HepG2 (cell line): Measurements from ENCODE around the gene ATAD3A. TPM values are rescaled to one million over a fixed set of nuclear protein-coding genes. Genes with fewer than 3 reads are reported as not detected.
A peak's percentile ranks its signal among the peaks of the same experiment; 100 is the strongest.

ENCODE experiments used
- ARNT ChIP-seq: fragments of 450-650 bp; IDR thresholded peaks from 2 replicates; pipeline ENCODE4 v1.6.1; 2017
- ARNTL ChIP-seq: sonication (generic); formaldehyde crosslinking; IDR thresholded peaks from 2 replicates; pipeline ENCODE4 v1.4.0; 2020; ENCODE audit warnings: mild to moderate bottlenecking, missing genetic modification reagents
- HCFC1 ChIP-seq: fragments of 150-350 bp; IDR thresholded peaks from 2 replicates; pipeline ENCODE4 v1.6.1; 2014; ENCODE audit warnings: low read depth, low read length
- IKZF1 ChIP-seq: fragments of 450-650 bp; IDR thresholded peaks from 2 replicates; pipeline ENCODE4 v1.7.1; 2016
- KDM4B ChIP-seq: sonication (generic); formaldehyde crosslinking; IDR thresholded peaks from 2 replicates; pipeline ENCODE4 v1.4.0; 2020; ENCODE audit warnings: missing genetic modification reagents
- MAF1 ChIP-seq: sonication (generic); formaldehyde crosslinking; IDR thresholded peaks from 2 replicates; pipeline ENCODE4 v1.5.0; 2020; ENCODE audit warnings: missing genetic modification reagents, borderline replicate concordance
- POLR2G ChIP-seq: fragments of 200-400 bp; formaldehyde crosslinking; IDR thresholded peaks from 2 replicates; pipeline ENCODE4 v1.6.1; 2018; ENCODE audit warnings: mild to moderate bottlenecking, low read depth, low read length, moderate library complexity
- RFX5 ChIP-seq: IDR thresholded peaks from 2 replicates; pipeline ENCODE4 v1.6.1; 2011; ENCODE audit warnings: low read depth, low read length, improper control_type of control experiment
- SMAD3 ChIP-seq: sonication (generic); formaldehyde crosslinking; IDR thresholded peaks from 2 replicates; pipeline ENCODE4 v1.4.0; 2020; ENCODE audit warnings: missing genetic modification reagents
- SSRP1 ChIP-seq: IDR thresholded peaks from 2 replicates; pipeline ENCODE4 v1.6.1; 2016; ENCODE audit warnings: control low read depth
- STAT5B ChIP-seq: sonication (generic); formaldehyde crosslinking; IDR thresholded peaks from 2 replicates; pipeline ENCODE4 v1.4.0; 2020; ENCODE audit warnings: missing genetic modification reagents
- TGIF2 ChIP-seq: IDR thresholded peaks from 2 replicates; pipeline ENCODE4 v1.6.1; 2016; ENCODE audit warnings: control low read depth, missing compliant biosample characterization
- YY1 ChIP-seq: IDR thresholded peaks from 2 replicates; pipeline ENCODE4 v1.6.1; 2011; ENCODE audit warnings: low read length, low read depth, moderate library complexity, mild to moderate bottlenecking; ENCODE audit not compliant: insufficient read depth, insufficient replicate concordance
- ZBTB38 ChIP-seq: sonication (generic); formaldehyde crosslinking; IDR thresholded peaks from 2 replicates; pipeline ENCODE4 v1.5.1; 2020; ENCODE audit warnings: mild to moderate bottlenecking, missing genetic modification reagents
- ZKSCAN5 ChIP-seq: sonication (generic); formaldehyde crosslinking; IDR thresholded peaks from 2 replicates; pipeline ENCODE4 v1.5.1; 2020; ENCODE audit warnings: mild to moderate bottlenecking, missing genetic modification reagents
- ZNF292 ChIP-seq: sonication (generic); formaldehyde crosslinking; IDR thresholded peaks from 2 replicates; pipeline ENCODE4 v1.8.1; 2022; ENCODE audit warnings: mild to moderate bottlenecking, low read depth, missing genetic modification reagents, borderline replicate concordance
- ZNF496 ChIP-seq: sonication (generic); formaldehyde crosslinking; IDR thresholded peaks from 2 replicates; pipeline ENCODE4 v1.8.1; 2023; ENCODE audit warnings: mild to moderate bottlenecking, moderate library complexity, missing genetic modification reagents; ENCODE audit not compliant: insufficient replicate concordance
- ZNF564 ChIP-seq: sonication (generic); formaldehyde crosslinking; IDR thresholded peaks from 2 replicates; pipeline ENCODE4 v1.8.1; 2023; ENCODE audit warnings: mild to moderate bottlenecking, missing genetic modification reagents
- ZNF614 ChIP-seq: IDR thresholded peaks from 2 replicates; pipeline ENCODE4 v1.6.1; 2018; ENCODE audit warnings: missing biosample characterization, missing genetic modification reagents, inconsistent platforms, borderline replicate concordance
- polyA plus RNA-seq, 8 experiments: library from polyadenylated mRNA; depleted of rRNA in 3 of 8; stranded (reverse) in 7 of 8; unstranded in 1 of 8; fragments of >200 nt; fragmentation: Illumina TruSeq in 4 of 8; extraction: Trizol in 4 of 8; gene quantifications; 2 replicates each; pipeline versions ENCODE4 v1.2.1 to v1.2.3, GENCODE V29; 2011 to 2016; ENCODE audit warnings: low read depth in 4 of 8, missing spikeins in 1 of 8, mixed read lengths in 1 of 8; ENCODE audit not compliant: insufficient read depth in 1 of 8
- total RNA-seq, 5 experiments: library from RNA; depleted of rRNA; stranded (reverse); fragments of >200 nt; fragmentation: Illumina TruSeq; extraction: Trizol; gene quantifications; 2 replicates each; pipeline ENCODE4 v1.2.3, GENCODE V29; 2016; ENCODE audit warnings: low read depth in 1 of 5
- TF ChIP-seq, protein P1 (sequence below): sonication (generic); formaldehyde crosslinking; IDR thresholded peaks from 2 replicates; pipeline ENCODE4 v1.8.0; 2022; ENCODE audit warnings: low read depth, missing genetic modification reagents
- TF ChIP-seq, protein P2 (sequence below): sonication (generic); formaldehyde crosslinking; IDR thresholded peaks from 2 replicates; pipeline ENCODE4 v1.8.0; 2022; ENCODE audit warnings: mild to moderate bottlenecking, missing genetic modification reagents, moderate library complexity
- TF ChIP-seq, protein P3 (sequence below): sonication (generic); formaldehyde crosslinking; IDR thresholded peaks from 2 replicates; pipeline ENCODE4 v1.4.0; 2020; ENCODE audit warnings: missing genetic modification reagents
- TF ChIP-seq, protein P4 (sequence below): sonication (generic); formaldehyde crosslinking; IDR thresholded peaks from 2 replicates; pipeline ENCODE4 v1.5.0; 2020; ENCODE audit warnings: missing genetic modification reagents
- TF ChIP-seq, protein P5 (sequence below): conservative IDR thresholded peaks from 2 replicates; pipeline ENCODE4 v1.6.1; 2018; ENCODE audit warnings: missing genetic modification reagents

The ATAD3A gene
- total and polyA plus RNA-seq, 2 of the 13 experiments (the other 11 are each of a cell fraction or from before 2014, with no cell fraction given): 10.6 to 49.0 TPM

DNA sequence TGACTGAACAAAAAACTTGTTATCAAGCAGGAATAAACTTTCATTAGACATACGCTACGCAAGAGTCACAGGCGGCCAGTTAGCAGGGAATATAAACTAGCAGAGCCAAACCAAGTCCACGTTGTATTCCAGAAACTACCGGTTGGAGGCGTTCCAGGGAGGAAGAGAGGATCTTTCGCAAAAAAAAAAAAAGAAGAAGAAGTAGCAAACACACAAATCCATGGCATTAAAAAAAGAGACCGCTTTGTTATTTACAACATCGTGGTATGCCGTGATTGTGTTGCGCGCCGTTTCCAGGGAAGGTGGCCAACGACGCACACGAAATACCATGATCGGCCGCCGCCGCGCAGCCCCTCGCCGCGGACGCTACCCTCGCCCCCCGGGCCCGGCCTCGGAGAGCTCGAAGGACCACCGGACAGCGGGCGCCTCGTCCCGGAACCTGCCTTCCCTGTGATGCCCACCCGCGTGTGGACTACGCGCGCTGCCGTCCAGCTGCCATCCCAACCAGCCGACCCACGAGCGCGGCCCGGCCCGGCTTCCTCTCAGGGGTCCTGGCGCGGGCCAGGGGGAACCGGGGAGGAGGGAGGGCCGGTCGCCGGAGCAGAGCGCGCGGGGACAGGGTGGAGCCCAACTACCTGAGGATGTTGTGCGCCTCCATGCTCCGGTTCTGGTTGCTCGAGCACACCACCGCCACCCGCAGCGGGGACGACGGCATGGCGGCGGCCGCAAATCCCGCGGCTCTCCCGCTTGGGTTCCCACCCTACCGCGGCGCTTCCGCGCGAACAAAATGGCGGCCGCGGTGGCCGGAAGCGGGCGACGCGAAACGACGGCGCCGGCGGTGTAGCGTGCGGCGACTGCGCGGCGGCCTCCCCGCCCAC lies 62.1 kb downstream of the ATAD3A start (continued):
- TF ChIP-seq IKZF1 (no peak), ZBTB38 (CRISPR knock-in tag) (0 out of 2 replicates have a peak, but pooled peaks have one; percentile 8), HCFC1 (no peak), ZNF496 (CRISPR knock-in tag) (no peak), POLR2G (no peak), RFX5 (no peak), YY1 (peak; percentile 96), STAT5B (CRISPR knock-in tag) (no peak), ARNT (no peak), ZKSCAN5 (CRISPR knock-in tag) (no peak), MAF1 (no peak), SMAD3 (no peak), SSRP1 (CRISPR knock-in tag) (no peak), ARNTL (CRISPR knock-in tag) (0 out of 2 replicates have a peak, but pooled peaks have one; percentile 28), TGIF2 (CRISPR knock-in tag) (no peak), ZNF614 (no peak), ZNF564 (CRISPR knock-in tag) (no peak), KDM4B (CRISPR knock-in tag) (no peak), ZNF292 (CRISPR knock-in tag) (no peak)
- TF ChIP-seq, protein P1, sequence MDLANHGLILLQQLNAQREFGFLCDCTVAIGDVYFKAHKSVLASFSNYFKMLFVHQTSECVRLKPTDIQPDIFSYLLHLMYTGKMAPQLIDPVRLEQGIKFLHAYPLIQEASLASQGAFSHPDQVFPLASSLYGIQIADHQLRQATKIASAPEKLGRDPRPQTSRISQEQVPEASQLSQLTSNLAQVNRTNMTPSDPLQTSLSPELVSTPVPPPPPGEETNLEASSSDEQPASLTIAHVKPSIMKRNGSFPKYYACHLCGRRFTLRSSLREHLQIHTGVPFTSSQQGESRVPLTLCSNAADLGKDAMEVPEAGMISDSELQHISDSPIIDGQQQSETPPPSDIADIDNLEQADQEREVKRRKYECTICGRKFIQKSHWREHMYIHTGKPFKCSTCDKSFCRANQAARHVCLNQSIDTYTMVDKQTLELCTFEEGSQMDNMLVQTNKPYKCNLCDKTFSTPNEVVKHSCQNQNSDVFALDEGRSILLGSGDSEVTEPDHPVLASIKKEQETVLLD (CRISPR knock-in tag): no peak
- TF ChIP-seq, protein P2, sequence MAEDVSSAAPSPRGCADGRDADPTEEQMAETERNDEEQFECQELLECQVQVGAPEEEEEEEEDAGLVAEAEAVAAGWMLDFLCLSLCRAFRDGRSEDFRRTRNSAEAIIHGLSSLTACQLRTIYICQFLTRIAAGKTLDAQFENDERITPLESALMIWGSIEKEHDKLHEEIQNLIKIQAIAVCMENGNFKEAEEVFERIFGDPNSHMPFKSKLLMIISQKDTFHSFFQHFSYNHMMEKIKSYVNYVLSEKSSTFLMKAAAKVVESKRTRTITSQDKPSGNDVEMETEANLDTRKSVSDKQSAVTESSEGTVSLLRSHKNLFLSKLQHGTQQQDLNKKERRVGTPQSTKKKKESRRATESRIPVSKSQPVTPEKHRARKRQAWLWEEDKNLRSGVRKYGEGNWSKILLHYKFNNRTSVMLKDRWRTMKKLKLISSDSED (CRISPR knock-in tag): peak; percentile 81; the same call in 1 of the 2 replicates
- TF ChIP-seq, protein P3, sequence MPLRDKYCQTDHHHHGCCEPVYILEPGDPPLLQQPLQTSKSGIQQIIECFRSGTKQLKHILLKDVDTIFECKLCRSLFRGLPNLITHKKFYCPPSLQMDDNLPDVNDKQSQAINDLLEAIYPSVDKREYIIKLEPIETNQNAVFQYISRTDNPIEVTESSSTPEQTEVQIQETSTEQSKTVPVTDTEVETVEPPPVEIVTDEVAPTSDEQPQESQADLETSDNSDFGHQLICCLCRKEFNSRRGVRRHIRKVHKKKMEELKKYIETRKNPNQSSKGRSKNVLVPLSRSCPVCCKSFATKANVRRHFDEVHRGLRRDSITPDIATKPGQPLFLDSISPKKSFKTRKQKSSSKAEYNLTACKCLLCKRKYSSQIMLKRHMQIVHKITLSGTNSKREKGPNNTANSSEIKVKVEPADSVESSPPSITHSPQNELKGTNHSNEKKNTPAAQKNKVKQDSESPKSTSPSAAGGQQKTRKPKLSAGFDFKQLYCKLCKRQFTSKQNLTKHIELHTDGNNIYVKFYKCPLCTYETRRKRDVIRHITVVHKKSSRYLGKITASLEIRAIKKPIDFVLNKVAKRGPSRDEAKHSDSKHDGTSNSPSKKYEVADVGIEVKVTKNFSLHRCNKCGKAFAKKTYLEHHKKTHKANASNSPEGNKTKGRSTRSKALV (CRISPR knock-in tag): no peak
- TF ChIP-seq, protein P4, sequence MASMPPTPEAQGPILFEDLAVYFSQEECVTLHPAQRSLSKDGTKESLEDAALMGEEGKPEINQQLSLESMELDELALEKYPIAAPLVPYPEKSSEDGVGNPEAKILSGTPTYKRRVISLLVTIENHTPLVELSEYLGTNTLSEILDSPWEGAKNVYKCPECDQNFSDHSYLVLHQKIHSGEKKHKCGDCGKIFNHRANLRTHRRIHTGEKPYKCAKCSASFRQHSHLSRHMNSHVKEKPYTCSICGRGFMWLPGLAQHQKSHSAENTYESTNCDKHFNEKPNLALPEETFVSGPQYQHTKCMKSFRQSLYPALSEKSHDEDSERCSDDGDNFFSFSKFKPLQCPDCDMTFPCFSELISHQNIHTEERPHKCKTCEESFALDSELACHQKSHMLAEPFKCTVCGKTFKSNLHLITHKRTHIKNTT (CRISPR knock-in tag): no peak
- TF ChIP-seq, protein P5, sequence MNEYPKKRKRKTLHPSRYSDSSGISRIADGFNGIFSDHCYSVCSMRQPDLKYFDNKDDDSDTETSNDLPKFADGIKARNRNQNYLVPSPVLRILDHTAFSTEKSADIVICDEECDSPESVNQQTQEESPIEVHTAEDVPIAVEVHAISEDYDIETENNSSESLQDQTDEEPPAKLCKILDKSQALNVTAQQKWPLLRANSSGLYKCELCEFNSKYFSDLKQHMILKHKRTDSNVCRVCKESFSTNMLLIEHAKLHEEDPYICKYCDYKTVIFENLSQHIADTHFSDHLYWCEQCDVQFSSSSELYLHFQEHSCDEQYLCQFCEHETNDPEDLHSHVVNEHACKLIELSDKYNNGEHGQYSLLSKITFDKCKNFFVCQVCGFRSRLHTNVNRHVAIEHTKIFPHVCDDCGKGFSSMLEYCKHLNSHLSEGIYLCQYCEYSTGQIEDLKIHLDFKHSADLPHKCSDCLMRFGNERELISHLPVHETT (CRISPR knock-in tag): no peak
